Stimulated activated naive CD4-positive, alpha-beta T cell (primary cell): ENCODE data around the gene EHBP1.

Experiments
- DNase-seq, 6 experiments: peaks; one replicate each; lab custom pipeline; 2025; lab: John Stamatoyannopoulos, UW

Gene EHBP1

DNA sequence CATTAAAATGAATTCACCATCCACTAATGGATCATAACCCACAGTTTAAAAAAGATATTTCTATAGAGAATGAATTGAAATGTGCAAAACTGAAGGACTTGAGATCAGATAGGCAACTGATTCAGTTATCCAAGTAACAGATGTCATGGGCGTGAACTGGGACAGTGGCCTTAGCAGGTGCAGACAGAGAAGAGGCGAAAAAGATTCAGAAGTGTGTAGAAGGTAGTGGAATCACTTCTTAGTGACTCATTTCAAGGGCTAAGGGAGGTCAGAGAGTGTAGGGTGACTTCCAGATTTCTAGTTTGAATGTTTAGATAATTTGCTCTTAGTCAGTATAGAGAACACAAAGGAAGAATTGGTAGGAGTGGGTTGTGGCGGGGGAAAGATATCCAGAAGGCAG lies 79.7 kb downstream of the EHBP1 start:
- DNase-seq: no peak

DNA sequence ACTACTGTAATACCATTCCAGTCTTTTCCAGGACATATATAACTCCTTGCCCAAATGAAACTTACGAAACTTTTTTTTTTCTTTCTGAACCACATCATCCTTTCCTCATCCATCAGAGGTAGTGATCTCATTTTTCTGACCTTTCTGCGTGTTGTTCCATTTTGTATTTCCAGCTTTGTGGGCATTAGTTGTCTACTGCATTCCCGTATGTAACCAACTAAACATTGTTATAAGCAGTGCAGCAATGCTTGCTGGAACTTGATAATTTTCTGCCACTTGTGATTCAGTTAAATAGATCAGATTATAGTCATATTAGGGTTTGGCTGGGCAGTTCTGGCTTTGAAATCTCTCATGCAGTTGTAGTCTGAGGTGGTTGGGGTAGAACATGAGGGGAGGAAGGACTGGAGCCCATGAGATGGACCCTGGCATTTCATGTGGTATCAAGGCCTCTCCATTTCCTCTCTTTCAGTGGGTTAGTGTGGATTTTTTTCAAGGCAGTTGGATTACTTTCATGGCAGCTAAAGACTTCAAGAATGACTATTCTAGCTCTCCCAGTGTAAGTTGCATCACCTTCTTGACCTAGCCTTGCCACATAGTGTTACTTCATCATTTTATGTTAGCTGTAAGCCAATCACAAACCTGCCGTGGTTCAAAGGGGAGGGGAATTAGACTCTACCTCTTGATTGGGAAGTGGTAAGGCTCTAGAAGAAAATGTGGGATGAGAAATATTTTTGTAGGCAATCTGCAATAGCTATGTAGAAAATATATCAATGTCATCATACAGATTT lies 80.5 kb downstream of the EHBP1 start:
- no peak for DNase-seq

DNA sequence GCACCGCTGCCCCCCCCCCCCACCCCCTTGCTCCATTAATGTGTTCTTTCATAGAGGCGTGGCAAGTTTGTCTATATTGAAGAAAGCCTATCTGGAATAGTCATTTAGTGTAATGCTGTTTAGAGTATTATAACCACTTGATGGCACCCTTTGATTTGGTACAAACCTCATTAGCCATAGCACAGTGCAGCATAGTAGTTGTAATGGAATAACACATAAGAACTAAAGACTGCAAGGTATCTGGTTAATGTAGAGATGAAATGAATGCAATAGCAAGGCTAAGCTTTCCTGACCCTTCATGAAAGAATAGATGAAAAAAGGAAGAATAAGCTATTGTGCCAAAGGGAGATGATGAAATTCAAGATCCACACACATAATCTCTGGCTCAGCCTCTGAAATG lies 81.9 kb downstream of the EHBP1 start:
- DNase-seq: no peak

- no peak for DNase-seq
Measured at GRCh38 chr2:62789518-62789917, 84.0 kb downstream of the EHBP1 start.

DNA sequence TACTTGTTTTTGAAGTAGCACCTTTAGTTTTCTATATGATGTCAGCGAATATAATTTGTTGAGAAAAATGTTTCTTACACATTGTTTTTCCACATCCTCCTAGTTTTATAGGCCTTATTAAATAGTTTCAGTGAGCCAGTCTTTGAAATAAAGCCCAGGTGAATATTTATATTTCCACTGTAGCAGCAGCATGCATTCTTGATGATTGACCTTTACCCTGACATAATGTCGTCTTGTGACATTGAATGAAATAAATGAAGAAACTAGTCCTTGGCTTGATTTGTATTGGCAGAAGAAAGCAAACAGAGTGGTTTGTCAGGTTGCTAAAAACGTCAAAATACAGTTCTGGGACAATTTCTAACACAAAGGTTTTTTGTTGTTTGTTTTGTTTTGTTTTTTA lies 84.4 kb downstream of the EHBP1 start:
- DNase-seq: no peak

GRCh38 chr2:62792408-62792807 lies 86.9 kb downstream of the EHBP1 start:
- DNase-seq: no peak

GRCh38 chr2:62793213-62793612 lies 87.7 kb downstream of the EHBP1 start:
- no peak for DNase-seq

GRCh38 chr2:62794791-62795190 lies 89.3 kb downstream of the EHBP1 start:
- no peak for DNase-seq

DNA sequence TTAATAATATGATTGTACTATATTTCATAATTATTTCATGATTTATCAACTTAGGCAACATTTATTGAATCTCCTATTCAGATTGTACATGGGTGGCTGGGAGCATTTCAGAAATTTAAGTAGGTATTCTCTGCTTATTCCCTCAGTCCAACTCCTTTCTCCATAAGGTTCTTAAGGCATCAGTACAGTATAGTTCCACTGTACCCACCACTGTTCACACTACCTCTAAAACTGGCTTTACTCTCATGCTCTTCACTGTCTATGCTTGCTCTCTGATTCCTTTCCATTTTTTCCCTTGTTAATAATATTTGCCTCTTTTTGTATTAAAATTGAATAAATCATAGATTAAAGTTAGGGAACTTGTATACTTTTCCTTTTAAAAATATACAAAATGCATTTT lies 89.8 kb downstream of the EHBP1 start:
- no peak for DNase-seq

DNA sequence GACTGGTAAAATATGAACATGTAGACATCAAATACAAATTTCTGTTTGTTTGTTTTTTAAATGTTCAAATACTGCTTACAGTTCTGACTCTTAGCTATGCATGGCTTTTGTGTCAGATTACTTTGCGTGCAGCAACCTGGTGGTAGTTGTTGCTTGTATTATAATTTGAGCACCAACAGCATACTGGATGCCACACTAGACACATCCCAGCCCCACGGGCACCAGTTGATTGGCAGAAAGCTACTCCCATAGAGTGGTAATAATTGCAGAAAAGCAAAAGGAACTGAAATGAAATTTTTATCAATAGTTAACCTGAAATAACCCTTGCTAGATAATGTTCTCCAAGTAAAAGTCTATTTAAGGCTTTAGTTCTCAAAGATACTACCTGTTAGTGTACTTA lies 91.6 kb downstream of the EHBP1 start:
- DNase-seq: no peak

- DNase-seq: no peak
Measured at GRCh38 chr2:62800618-62801017, 95.1 kb downstream of the EHBP1 start.

GRCh38 chr2:62801110-62801509 lies 95.6 kb downstream of the EHBP1 start:
- DNase-seq: no peak

GRCh38 chr2:62801814-62802523 lies 96.5 kb downstream of the EHBP1 start:
- DNase-seq: no peak

DNA sequence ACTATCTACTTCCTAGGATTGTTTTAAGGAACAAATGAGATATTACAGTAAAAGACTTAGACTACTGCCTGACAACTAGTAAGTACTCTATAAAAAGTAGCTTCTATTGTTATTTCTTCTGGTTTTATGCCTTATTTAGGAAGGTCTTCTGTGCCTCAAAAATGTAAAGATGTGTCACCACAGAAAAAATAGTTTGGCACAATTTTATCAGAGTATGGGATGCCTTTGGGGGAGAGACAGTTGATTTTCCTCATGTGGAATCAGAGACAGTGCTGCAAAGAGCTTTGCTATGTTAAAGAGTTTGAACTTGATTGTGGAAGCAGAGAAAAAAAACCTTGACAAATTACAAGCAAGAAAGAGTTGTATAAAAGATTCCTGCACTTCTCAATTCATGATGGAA lies 98.4 kb downstream of the EHBP1 start:
- no peak for DNase-seq

GRCh38 chr2:62806231-62806630 lies 100.7 kb downstream of the EHBP1 start:
- DNase-seq: no peak

- DNase-seq: no peak
Measured at GRCh38 chr2:62808554-62808953, 103.0 kb downstream of the EHBP1 start.

DNA sequence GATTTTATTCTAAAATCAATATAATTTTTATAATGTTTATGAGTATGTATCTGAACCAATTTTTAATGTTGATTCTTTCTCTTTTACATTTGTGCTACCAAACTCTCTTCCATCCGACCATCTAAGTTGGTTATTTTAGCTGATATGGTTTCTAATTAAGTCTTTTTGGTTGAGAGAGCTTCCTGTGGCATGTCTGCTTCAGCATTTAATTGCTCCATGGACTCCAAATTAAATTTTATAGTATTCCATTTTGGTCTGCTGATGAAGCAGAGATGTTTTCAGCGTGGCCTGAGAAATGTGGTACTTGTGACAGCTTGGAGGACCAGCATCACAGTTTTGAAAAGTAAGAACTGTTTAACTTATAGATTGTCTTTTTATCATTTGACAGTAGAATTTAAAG lies 105.6 kb downstream of the EHBP1 start:
- no peak for DNase-seq

DNA sequence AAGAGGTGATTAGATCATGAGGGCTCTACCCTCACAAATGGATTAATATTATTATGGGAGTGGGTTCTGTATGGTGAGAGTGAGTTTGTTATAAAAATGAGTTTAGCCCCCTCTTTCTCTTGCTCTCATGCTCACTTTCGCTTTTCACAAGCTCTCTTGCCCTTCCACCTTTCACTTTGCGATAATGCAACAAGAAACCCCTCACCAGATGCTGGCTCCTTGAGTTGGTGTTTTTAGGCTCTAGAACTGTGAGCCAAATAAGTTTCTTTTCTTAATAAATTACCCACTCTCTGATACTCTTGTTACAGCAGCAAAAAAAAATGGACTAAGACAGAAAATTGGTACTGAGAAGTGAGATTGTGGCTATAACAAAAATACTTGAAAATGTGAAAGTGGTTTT lies 106.5 kb downstream of the EHBP1 start:
- DNase-seq: no peak

DNA sequence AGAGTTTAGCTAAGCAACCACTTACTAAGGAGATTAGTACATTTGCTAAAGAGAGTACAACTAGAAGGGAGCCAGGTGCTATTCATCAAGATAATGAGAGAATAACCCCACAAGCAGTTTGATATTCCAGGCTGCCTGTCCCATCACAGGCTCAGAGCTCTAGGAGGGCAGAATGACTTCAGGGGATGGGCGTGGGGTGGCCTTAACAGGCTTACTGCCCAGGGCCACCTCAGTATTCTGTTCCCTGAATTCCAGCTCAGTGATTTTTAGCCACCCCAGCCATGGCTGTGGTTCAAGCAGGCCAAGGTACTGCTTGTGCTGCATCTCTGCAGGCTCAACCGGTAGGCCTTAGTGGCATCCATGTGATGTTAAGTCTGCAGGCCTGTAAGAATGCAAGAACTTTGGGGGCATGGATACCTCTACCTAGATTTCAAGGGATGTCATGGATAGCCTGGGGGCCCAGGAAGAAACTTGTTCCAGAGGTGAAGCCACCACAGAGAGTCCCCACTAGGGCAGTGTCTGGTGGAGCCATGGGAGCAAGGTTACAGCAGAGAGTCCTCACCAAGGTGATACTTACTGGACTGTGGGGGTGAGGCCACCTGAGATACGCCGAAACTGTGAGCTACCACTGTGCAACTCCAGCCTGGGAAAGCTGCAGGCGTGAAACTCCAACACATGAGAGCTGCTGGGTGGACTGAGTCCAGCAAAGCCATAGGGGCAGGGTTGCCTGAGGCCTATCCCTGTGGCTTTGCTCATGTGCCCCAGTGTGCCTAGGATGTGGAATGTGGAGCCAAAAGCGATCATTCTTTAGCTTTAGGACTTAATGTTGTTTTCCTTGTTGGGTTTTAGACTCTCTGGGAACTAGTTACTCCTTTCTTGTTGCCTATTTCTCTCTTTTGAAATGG lies 107.7 kb downstream of the EHBP1 start:
- DNase-seq: no peak

DNA sequence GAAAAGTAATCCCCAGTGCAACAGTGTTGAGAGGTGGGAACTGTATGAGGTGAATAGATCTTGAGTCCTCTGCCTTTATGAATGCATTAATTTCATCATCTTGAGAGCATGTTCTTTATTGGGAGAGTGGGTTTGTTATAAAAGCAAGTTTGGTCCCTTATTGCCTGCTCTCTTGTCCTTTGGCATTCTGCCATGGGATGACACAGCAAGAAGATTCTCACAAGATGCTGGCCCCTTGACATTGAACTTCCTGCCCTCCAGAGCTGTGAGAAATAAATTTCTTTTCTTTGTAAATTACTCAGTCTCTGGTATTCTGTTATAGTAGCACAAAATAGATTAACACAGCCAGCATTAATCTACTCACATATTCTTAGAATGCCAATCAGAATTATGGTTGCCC lies 108.6 kb downstream of the EHBP1 start:
- no peak for DNase-seq

DNA sequence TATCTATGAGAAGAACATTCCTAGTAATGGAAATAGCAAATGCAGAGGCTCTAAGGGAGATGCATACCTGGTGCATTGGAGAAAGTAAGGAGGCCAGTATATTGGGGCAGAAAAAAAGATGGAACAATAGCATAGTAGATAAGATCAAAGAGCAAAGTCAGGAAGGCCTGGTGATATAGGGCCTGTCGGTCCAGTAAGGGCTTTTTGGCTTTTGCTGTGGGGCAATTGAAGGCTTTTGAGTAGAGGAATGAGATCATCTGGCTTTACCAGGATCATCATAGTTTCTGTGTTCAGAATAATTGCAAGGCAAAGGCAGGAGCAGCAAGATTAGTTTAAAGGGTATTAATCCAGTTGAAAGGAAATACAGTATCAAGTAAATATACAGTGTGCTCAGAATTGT lies 111.8 kb downstream of the EHBP1 start:
- no peak for DNase-seq

DNA sequence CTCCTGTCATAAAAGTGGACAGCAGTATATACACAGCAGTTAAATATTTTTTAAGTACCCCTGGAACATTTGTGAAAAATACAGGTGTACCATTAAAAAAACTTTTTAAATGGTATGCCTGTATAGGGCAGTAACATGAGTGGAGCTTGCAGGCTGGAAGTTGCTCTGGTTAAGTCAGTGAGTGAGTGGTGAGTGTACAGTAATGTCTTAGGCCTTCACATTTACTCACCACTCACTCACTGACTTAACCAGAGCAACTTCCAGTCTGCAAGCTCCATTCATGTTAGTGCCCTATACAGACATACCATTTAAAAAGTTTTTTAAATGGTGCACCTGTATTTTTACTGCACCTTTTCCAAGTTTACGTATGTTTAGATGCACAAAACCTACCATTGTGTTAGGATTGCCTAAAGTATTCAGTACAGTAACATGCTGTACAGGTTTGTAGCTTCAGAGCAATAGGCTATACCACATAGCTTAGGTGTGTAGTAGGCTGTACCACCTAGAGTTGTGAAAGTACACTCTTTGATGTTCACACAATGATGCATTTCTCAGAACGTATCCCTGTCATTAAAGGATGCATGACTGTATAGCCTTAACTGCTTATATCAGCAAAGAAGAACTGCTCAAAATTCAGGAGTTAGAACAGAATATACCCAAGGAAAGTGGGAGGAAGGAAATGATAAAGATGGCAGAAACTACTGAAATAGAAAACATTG lies 112.6 kb downstream of the EHBP1 start:
- no peak for DNase-seq
